PFSK-1 (cell line): ENCODE measurements around the gene POMGNT1.
A peak's percentile ranks its signal among the peaks of the same experiment; 100 is the strongest.

Experiments used
- FOXP2 ChIP-seq: optimal IDR thresholded peaks from 2 replicates; pipeline ENCODE3; 2011; ENCODE audit warnings: borderline replicate concordance, control low read depth, inconsistent platforms; ENCODE audit not compliant: insufficient read depth; ENCODE audit errors: extremely low read length, extremely low read depth
- POLR2AphosphoS5 ChIP-seq: IDR thresholded peaks from 2 replicates; pipeline ENCODE4 v1.6.1; 2012; ENCODE audit warnings: low read depth, mild to moderate bottlenecking, control low read depth, low read length, moderate library complexity
- SIN3A ChIP-seq: IDR thresholded peaks from 2 replicates; pipeline ENCODE4 v1.6.1; 2012; ENCODE audit warnings: mild to moderate bottlenecking, low read length, moderate library complexity, borderline replicate concordance; ENCODE audit not compliant: insufficient read depth
- TAF1 ChIP-seq: IDR thresholded peaks from 2 replicates; pipeline ENCODE4 v1.6.1; 2012; ENCODE audit warnings: low read length, control low read depth, borderline replicate concordance; ENCODE audit not compliant: insufficient read depth
- TF ChIP-seq, protein P1 (sequence below), 2 experiments: IDR thresholded peaks; 2 replicates each; pipeline versions ENCODE4 v1.6.1 to v1.8.0; 2011 to 2012; ENCODE audit warnings: low read depth in 2 of 2, low read length in 2 of 2, control low read depth in 1 of 2, inconsistent platforms in 1 of 2, mild to moderate bottlenecking in 1 of 2, moderate library complexity in 1 of 2; ENCODE audit not compliant: insufficient read depth in 1 of 2

Gene POMGNT1

DNA sequence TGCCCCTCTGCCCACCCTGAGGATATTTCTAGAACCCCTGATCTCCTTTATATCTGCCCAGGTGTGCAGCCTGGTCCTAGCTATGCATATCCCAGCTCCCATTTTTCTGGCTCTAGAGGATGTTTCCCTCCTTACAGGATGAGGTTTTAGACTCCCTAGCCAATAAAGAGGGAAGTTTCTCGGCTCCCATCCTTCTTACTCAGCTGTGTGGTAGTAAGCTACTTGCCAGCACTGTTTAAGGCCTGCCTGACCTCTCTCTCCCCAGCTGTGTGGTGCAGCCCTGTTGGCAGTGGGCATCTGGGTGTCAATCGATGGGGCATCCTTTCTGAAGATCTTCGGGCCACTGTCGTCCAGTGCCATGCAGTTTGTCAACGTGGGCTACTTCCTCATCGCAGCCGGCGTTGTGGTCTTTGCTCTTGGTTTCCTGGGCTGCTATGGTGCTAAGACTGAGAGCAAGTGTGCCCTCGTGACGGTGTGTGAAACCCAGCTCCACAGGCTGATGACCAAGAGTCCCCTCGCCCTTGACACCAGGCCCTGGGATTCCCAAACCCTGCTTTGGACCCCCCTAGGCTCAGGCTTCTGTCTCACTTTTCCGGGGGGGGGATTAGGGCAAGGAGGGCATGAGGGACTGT lies 14.2 kb downstream of the POMGNT1 start:
- TF ChIP-seq FOXP2 (no peak), POLR2AphosphoS5 (no peak), TAF1 (no peak), SIN3A (no peak)

DNA sequence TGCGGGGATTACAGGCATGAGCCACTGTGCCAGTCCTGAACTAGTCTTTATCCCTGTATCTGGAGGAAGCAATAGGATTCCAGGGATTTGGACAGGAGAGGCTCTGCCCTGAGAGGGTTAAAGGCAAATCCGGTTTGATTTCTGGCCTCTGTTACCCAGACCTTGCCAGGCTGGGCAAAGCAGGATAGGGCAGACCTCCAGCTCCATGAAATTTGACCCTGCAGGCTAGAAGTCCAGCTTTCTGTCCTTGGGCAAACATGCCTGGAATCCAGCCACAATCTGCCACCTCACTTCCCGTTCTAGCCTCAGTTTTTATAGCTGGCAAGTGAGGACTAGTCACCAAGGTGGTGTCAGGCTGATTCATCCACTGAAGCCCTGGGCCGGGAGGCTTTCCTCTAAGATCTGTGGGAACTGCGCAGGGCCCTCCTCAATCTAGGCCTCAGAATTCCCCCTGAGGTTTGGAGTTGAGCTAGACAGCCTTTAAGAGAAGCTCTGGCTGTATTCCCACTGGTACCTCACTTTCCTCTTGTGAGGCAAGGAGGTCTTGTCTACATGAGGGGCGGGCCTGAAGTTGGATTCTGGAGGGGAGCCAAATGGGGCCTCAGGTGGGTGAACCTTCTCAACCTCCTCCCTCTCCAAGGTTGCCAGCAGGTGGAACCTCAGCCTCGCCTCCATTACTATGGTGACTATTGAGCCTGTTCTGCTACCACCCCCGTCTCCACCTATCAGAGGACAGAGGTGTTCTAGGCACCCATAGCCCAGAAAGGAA lies 15.0 kb downstream of the POMGNT1 start:
- TF ChIP-seq TAF1: no peak
- TF ChIP-seq SIN3A: no peak
- no peak for TF ChIP-seq FOXP2
- TF ChIP-seq, protein P1, sequence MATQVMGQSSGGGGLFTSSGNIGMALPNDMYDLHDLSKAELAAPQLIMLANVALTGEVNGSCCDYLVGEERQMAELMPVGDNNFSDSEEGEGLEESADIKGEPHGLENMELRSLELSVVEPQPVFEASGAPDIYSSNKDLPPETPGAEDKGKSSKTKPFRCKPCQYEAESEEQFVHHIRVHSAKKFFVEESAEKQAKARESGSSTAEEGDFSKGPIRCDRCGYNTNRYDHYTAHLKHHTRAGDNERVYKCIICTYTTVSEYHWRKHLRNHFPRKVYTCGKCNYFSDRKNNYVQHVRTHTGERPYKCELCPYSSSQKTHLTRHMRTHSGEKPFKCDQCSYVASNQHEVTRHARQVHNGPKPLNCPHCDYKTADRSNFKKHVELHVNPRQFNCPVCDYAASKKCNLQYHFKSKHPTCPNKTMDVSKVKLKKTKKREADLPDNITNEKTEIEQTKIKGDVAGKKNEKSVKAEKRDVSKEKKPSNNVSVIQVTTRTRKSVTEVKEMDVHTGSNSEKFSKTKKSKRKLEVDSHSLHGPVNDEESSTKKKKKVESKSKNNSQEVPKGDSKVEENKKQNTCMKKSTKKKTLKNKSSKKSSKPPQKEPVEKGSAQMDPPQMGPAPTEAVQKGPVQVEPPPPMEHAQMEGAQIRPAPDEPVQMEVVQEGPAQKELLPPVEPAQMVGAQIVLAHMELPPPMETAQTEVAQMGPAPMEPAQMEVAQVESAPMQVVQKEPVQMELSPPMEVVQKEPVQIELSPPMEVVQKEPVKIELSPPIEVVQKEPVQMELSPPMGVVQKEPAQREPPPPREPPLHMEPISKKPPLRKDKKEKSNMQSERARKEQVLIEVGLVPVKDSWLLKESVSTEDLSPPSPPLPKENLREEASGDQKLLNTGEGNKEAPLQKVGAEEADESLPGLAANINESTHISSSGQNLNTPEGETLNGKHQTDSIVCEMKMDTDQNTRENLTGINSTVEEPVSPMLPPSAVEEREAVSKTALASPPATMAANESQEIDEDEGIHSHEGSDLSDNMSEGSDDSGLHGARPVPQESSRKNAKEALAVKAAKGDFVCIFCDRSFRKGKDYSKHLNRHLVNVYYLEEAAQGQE (IDR thresholded peaks at IDR 0.05; ENCODE audit: insufficient read depth in 1 of 2, low read depth in 2 of 2, low read length in 2 of 2): no peak
- no peak for TF ChIP-seq POLR2AphosphoS5

DNA sequence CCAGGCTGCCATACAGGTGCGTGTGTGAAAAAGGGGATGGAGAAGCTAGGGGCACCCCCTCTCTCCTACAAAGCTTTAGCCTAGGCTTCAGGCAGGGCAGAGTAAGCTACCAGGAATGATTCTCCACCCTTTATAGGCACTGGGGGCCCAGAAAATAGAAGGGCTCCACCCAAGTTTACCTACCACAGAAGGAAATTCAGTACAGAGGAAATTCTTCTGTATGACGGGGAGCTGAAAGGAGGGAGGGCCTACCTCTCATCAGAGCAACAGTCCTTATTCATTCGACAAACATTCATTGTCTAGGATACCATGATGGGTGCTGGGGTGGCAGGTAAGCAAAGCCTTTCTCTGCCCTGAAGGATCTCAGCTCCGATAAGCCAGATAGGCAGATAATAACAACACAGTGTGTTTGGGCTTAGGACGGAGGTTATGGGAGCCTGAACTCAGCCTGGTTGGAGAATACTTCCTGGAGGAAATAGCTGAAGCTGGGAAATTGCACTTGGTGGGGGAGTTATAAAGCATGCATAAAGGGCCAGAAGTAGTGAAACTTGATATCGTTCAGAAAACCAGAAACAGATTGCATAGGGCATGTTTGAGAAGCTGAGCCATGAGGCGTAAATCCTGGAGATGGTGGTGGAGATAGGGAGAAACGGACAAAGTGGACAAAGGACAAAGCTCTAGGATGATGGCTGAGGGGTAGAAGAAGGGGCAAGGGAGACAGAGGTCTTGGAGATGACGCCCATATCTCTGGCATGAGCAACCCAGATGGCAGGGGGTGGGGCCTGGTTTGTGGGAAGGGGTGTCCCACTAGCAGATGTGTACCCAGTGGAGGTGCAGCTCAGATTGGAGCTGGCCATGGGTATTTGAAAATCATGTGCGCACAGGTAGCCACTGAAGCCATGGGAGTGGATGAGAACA lies 16.6 kb downstream of the POMGNT1 start:
- TF ChIP-seq FOXP2 (peak; percentile 9), SIN3A (peak; percentile 81; the same call in 1 of the 2 replicates), TAF1 (no peak), POLR2AphosphoS5 (peak; percentile 40; the same call in 1 of the 2 replicates)
- TF ChIP-seq, protein P1 (IDR thresholded peaks at IDR 0.05; ENCODE audit: insufficient read depth in 1 of 2, low read depth in 2 of 2, low read length in 2 of 2): peak in 1 of 2 experiments; percentile 14; a peak in 1 of 4 replicates

DNA sequence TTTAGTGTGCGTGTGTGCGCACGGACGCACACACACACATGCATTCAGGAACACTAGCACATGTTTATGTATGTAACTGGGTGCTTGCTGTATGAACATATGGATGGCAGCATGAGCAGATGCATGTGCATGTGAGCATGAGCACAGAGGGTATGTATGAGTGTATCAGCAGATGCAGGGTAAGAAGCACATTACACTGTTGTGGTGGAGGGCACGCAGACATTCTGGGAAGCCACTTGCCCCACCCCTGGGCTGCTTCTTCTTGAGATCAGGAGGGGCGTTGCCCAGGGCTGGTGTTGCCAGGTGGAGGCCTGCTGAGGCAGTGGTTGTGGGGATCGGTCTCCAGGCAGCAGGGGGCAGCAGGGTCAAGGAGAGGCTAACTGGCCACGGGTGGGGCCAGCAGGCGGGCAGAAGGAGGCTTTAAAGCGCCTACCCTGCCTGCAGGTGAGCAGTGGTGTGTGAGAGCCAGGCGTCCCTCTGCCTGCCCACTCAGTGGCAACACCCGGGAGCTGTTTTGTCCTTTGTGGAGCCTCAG lies 18.1 kb downstream of the POMGNT1 start:
- TF ChIP-seq FOXP2 (no peak), SIN3A (no peak), POLR2AphosphoS5 (no peak), TAF1 (no peak)
- TF ChIP-seq, protein P1 (IDR thresholded peaks at IDR 0.05; ENCODE audit: insufficient read depth in 1 of 2, low read depth in 2 of 2, low read length in 2 of 2): no peak
